Endothelial cell of umbilical vein (primary cell): ENCODE measurements around the gene SPINK4. TPM values are rescaled to one million over a fixed set of nuclear protein-coding genes. Genes with fewer than 3 reads are reported as not detected.

Experiments used
- BruUV-seq: library from RNA; stranded (reverse); fragments of 400-500 nt; replicated peaks from 2 replicates; lab custom pipeline; 2021; lab: Mats Ljungman, UMichigan
- CTCF ChIA-PET: fragments of 300-600, 350-600 bp; sonication (Branson Sonifier 250); formaldehyde crosslinking; loops from one replicate; lab custom pipeline; 2021; ENCODE audit warnings: antibody characterized with exemption, inconsistent platforms; lab: Charles Lee
- POLR2A ChIA-PET: fragments of 300-600, 350-600 bp; sonication (Branson Sonifier 250); formaldehyde crosslinking; loops from one replicate; lab custom pipeline; 2021; ENCODE audit warnings: antibody characterized with exemption, inconsistent platforms; lab: Charles Lee
- DNase-seq: peaks from one replicate; pipeline ENCODE4 v3.0.0-alpha.2; 2011; ENCODE audit warnings: low read depth, low spot score
- FAIRE-seq: peaks from 2 replicates; lab custom pipeline; 2011; peaks lifted over from hg19 to GRCh38; lab: Jason Lieb, UNC
- H2AFZ ChIP-seq: 2 replicates; pipeline ENCODE4 v1.6.0; 2012; ENCODE audit warnings: low read depth, low read length, control low read depth, inconsistent platforms
- H3K27ac ChIP-seq: 2 replicates; pipeline ENCODE4 v1.5.1; 2011; ENCODE audit warnings: low read depth, mild to moderate bottlenecking, control low read depth, low read length, moderate library complexity; ENCODE audit not compliant: insufficient read depth
- H3K27me3 ChIP-seq, 2 experiments: 2 replicates each; pipeline versions ENCODE4 v1.6.0 to v1.6.1; 2011; ENCODE audit warnings: low read length in 2 of 2, mixed read lengths in 1 of 2; ENCODE audit not compliant: control insufficient read depth in 2 of 2, insufficient read depth in 2 of 2
- H3K36me3 ChIP-seq, 2 experiments: 2 replicates in 1 of 2; 3 replicates in 1 of 2; pipeline ENCODE4 v1.5.1; 2011; ENCODE audit warnings: low read length in 2 of 2, mild to moderate bottlenecking in 1 of 2, moderate library complexity in 1 of 2; ENCODE audit not compliant: control insufficient read depth in 2 of 2, insufficient read depth in 2 of 2; ENCODE audit errors: extremely low read depth in 1 of 2
- H3K4me1 ChIP-seq: 3 replicates; pipeline ENCODE4 v1.5.1; 2011; ENCODE audit warnings: mild to moderate bottlenecking, low read length; ENCODE audit not compliant: control insufficient read depth, insufficient read depth; ENCODE audit errors: extremely low read depth
- H3K4me2 ChIP-seq: 2 replicates; pipeline ENCODE4 v1.6.1; 2011; ENCODE audit warnings: low read length, control low read depth, mixed read lengths; ENCODE audit not compliant: insufficient read depth
- H3K4me3 ChIP-seq, 3 experiments: fragments of 200-600 bp in 1 of 3; sonication (generic), shearing (Covaris generic) in 1 of 3; replicated peaks in 1 of 3; 2 replicates each; pipeline ENCODE4 v1.5.1; 2011 to 2016; ENCODE audit warnings: control low read depth in 3 of 3, low read length in 3 of 3, mild to moderate bottlenecking in 2 of 3, inconsistent platforms in 1 of 3, low read depth in 1 of 3, moderate library complexity in 1 of 3; ENCODE audit not compliant: insufficient read depth in 1 of 3
- H3K79me2 ChIP-seq: 2 replicates; pipeline ENCODE4 v1.6.0; 2012; ENCODE audit warnings: low read length, inconsistent platforms; ENCODE audit not compliant: control insufficient read depth, insufficient read depth
- H3K9ac ChIP-seq: replicated peaks from 2 replicates; pipeline ENCODE3; 2011; ENCODE audit warnings: low read length, control low read depth; ENCODE audit not compliant: insufficient read depth; ENCODE audit errors: extremely low read depth
- H3K9me1 ChIP-seq: replicated peaks from 3 replicates; pipeline ENCODE4 v1.6.0; 2011; ENCODE audit warnings: mild to moderate bottlenecking, low read length; ENCODE audit not compliant: control insufficient read depth, insufficient read depth; ENCODE audit errors: extremely low read depth
- H3K9me3 ChIP-seq: replicated peaks from 2 replicates; pipeline ENCODE4 v1.5.1; 2012; ENCODE audit warnings: low read length, inconsistent platforms; ENCODE audit not compliant: control insufficient read depth, insufficient read depth
- H4K20me1 ChIP-seq: replicated peaks from 2 replicates; pipeline ENCODE3; 2011; ENCODE audit warnings: mild to moderate bottlenecking, low read length; ENCODE audit not compliant: control insufficient read depth, insufficient read depth; ENCODE audit errors: extremely low read depth
- CTCF ChIP-seq, 2 donors: IDR thresholded peaks; 1 replicate in 1 of 2; 2 replicates in 1 of 2; pipeline ENCODE4 v1.5.1; 2011; ENCODE audit warnings: low read length in 2 of 2, mild to moderate bottlenecking in 2 of 2, moderate library complexity in 2 of 2, control low read depth in 1 of 2, inconsistent platforms in 1 of 2, low read depth in 1 of 2; ENCODE audit not compliant: insufficient read depth in 1 of 2; ENCODE audit errors: extremely low read depth in 1 of 2
- EZH2 ChIP-seq: IDR thresholded peaks from 2 replicates; pipeline ENCODE4 v1.6.1; 2012; ENCODE audit warnings: borderline replicate concordance, low read depth, mild to moderate bottlenecking, moderate library complexity, low read length, inconsistent platforms; ENCODE audit not compliant: severe bottlenecking
- FOS ChIP-seq: IDR thresholded peaks from 2 replicates; pipeline ENCODE4 v1.6.1; 2011; ENCODE audit warnings: mild to moderate bottlenecking, low read length, moderate library complexity, borderline replicate concordance; ENCODE audit not compliant: insufficient read depth
- GATA2 ChIP-seq: IDR thresholded peaks from 2 replicates; pipeline ENCODE4 v1.7.0; 2011; ENCODE audit warnings: low read depth, mild to moderate bottlenecking, moderate library complexity, mixed read lengths, low read length; ENCODE audit not compliant: insufficient read length, insufficient read depth
- JUN ChIP-seq: IDR thresholded peaks from 2 replicates; pipeline ENCODE4 v1.6.1; 2011; ENCODE audit warnings: borderline replicate concordance, low read depth; ENCODE audit not compliant: insufficient read length, insufficient read depth
- MAX ChIP-seq: IDR thresholded peaks from 2 replicates; pipeline ENCODE4 v1.6.1; 2011; ENCODE audit not compliant: insufficient read depth, insufficient read length
- MYC ChIP-seq: IDR thresholded peaks from one replicate; pipeline ENCODE4 v1.6.1; 2011; ENCODE audit warnings: mild to moderate bottlenecking, low read depth, low read length
- POLR2A ChIP-seq: IDR thresholded peaks from 2 replicates; pipeline ENCODE4 v1.6.1; 2012; ENCODE audit warnings: low read depth, mild to moderate bottlenecking, control low read depth, low read length
- POLR2AphosphoS5 ChIP-seq: IDR thresholded peaks from 2 replicates; pipeline ENCODE4 v1.6.1; 2012; ENCODE audit warnings: low read depth, mild to moderate bottlenecking, control low read depth, low read length, moderate library complexity; ENCODE audit not compliant: insufficient read depth
- dilution Hi-C: fragments of 300-500 bp; cut with MboI; formaldehyde crosslinking; loops from one replicate; pipeline ENCODE4 v1.15.0; 2019; ENCODE audit warnings: low sequenced_read_pairs; ENCODE audit not compliant: extremely low pct_ligation_motif_present
- intact Hi-C: fragments of 100-400 bp; cut with micrococcal nuclease; formaldehyde crosslinking; loops from one replicate; pipeline ENCODE4 v1.10.0; 2022
- polyA plus RNA-seq, 4 experiments: library from polyadenylated mRNA; depleted of rRNA in 3 of 4; stranded (reverse) in 3 of 4; unstranded in 1 of 4; fragments of >200 nt; gene quantifications; 2 replicates each; pipeline versions ENCODE4 v1.2.1 to v1.2.3, GENCODE V29; 2011 to 2012; ENCODE audit warnings: missing spikeins in 1 of 4
- total RNA-seq: library from RNA; stranded (reverse); gene quantifications from 2 replicates; pipeline ENCODE4 v1.2.3, GENCODE V29; 2021

SPINK4 gene
- total and polyA plus RNA-seq, 2 donors (not counting 3 experiments of a cell fraction or from before 2014, with no cell fraction given): not detected

- ChIA-PET CTCF (interaction anchor here (1.0 kb wide), 1 partner anchor 238 kb away, joined by 3 read pairs; no protein-coding TSS in a partner anchor), POLR2A (no interaction called here)
- H3K9me3 ChIP-seq: no peaks in the 10 kb centered on the region
- H3K36me3 ChIP-seq: no peaks in the 10 kb centered on the region
- FAIRE-seq (no peak), DNase-seq (no peak)
- H3K27ac ChIP-seq: no peak overlapping the region
- dilution Hi-C loops (no loop called here), intact Hi-C loops (loop anchor here (5.0 kb wide), 1 partner anchor 647 kb away; no protein-coding TSS in a partner anchor)
- H3K27me3 ChIP-seq: peaks cover 0 to 13% of the 10 kb centered on the region in 2 experiments
- H3K4me2 ChIP-seq: no peak overlapping the region
- H4K20me1 ChIP-seq: no peaks in the 10 kb centered on the region
- no peak overlapping the region for H3K4me3 ChIP-seq
- BruUV-seq: no TSS peak
- H3K9ac ChIP-seq: no peak overlapping the region
- TF ChIP-seq EZH2 (no peak), POLR2AphosphoS5 (no peak), POLR2A (no peak), CTCF (IDR thresholded peaks at IDR 0.05; ENCODE audit: extremely low read depth in 1 of 2, insufficient read depth in 1 of 2, low read depth in 1 of 2, low read length in 2 of 2) (no peak), GATA2 (no peak), MAX (no peak), MYC (no peak), JUN (no peak), FOS (no peak)
- no peaks in the 10 kb centered on the region for H3K9me1 ChIP-seq
- H3K4me1 ChIP-seq: peaks cover 5% of the 10 kb centered on the region
- no peaks in the 10 kb centered on the region for H3K79me2 ChIP-seq
- no peak overlapping the region for H2AFZ ChIP-seq
Observed at GRCh38 chr9:33229359-33230114, 10.4 kb upstream of the SPINK4 start.
